H9 (cell line): ENCODE results near the gene LINC01488. TPM values are rescaled to one million over a fixed set of nuclear protein-coding genes. Genes with fewer than 3 reads are reported as not detected.

Experiments
- DNase-seq: peaks from one replicate; pipeline ENCODE4 v3.0.0-alpha.2; 2017
- H2AFZ ChIP-seq: one replicate; pipeline ENCODE4 v1.6.1; 2013; ENCODE audit warnings: mild to moderate bottlenecking, low read length, control low read depth, moderate library complexity
- H2AK5ac ChIP-seq: 2 replicates; pipeline ENCODE4 v1.6.1; 2013; ENCODE audit warnings: low read length, control low read depth, mixed read lengths; ENCODE audit not compliant: insufficient read length
- H2BK120ac ChIP-seq: one replicate; pipeline ENCODE4 v1.6.1; 2013; ENCODE audit warnings: low read depth, mild to moderate bottlenecking, low read length, control low read depth, inconsistent platforms; ENCODE audit not compliant: poor library complexity, severe bottlenecking
- H2BK12ac ChIP-seq: 2 replicates; pipeline ENCODE4 v1.6.1; 2013; ENCODE audit warnings: low read length, control low read depth, mixed read lengths, low read depth; ENCODE audit not compliant: insufficient read length
- H2BK15ac ChIP-seq: 2 replicates; pipeline ENCODE4 v1.6.1; 2013; ENCODE audit warnings: low read depth, low read length, control low read depth
- H2BK20ac ChIP-seq: one replicate; pipeline ENCODE4 v1.6.1; 2013; ENCODE audit warnings: low read depth, mild to moderate bottlenecking, low read length, control low read depth, inconsistent platforms; ENCODE audit not compliant: poor library complexity, severe bottlenecking
- H2BK5ac ChIP-seq: 2 replicates; pipeline ENCODE4 v1.6.1; 2013; ENCODE audit warnings: low read length, control low read depth, mixed read lengths; ENCODE audit not compliant: insufficient read length
- H3K14ac ChIP-seq: 2 replicates; pipeline ENCODE4 v1.6.1; 2013; ENCODE audit warnings: low read length, control low read depth; ENCODE audit not compliant: insufficient read depth
- H3K18ac ChIP-seq: 2 replicates; pipeline ENCODE4 v1.6.1; 2013; ENCODE audit warnings: low read depth, mild to moderate bottlenecking, mixed read lengths, low read length, control low read depth; ENCODE audit not compliant: insufficient read length
- H3K23ac ChIP-seq: 2 replicates; pipeline ENCODE4 v1.6.1; 2013; ENCODE audit warnings: low read length, control low read depth, mixed read lengths, low read depth; ENCODE audit not compliant: insufficient read length
- H3K23me2 ChIP-seq: 2 replicates; pipeline ENCODE4 v1.6.1; 2013; ENCODE audit warnings: low read depth, mild to moderate bottlenecking, mixed read lengths, low read length, control low read depth; ENCODE audit not compliant: insufficient read length, poor library complexity, severe bottlenecking
- H3K27ac ChIP-seq: 2 replicates; pipeline ENCODE4 v1.5.1; 2013; ENCODE audit warnings: low read length, control low read depth, mixed read lengths, low read depth; ENCODE audit not compliant: insufficient read length
- H3K27me3 ChIP-seq: 2 replicates; pipeline ENCODE4 v1.6.1; 2013; ENCODE audit warnings: low read length, control low read depth, inconsistent platforms; ENCODE audit not compliant: insufficient read depth
- H3K4ac ChIP-seq: 2 replicates; pipeline ENCODE4 v1.6.1; 2013; ENCODE audit warnings: low read depth, mild to moderate bottlenecking, control low read depth, inconsistent platforms, low read length, moderate library complexity
- H3K4me1 ChIP-seq: 2 replicates; pipeline ENCODE4 v1.6.1; 2013; ENCODE audit warnings: low read length, control low read depth, inconsistent platforms; ENCODE audit not compliant: insufficient read depth
- H3K4me2 ChIP-seq: 2 replicates; pipeline ENCODE4 v1.6.1; 2013; ENCODE audit warnings: low read length, control low read depth, mixed read lengths; ENCODE audit not compliant: insufficient read length, insufficient read depth
- H3K56ac ChIP-seq: 2 replicates; pipeline ENCODE4 v1.6.1; 2013; ENCODE audit warnings: low read depth, mild to moderate bottlenecking, mixed read lengths, low read length, control low read depth; ENCODE audit not compliant: insufficient read length
- H3K79me1 ChIP-seq: 2 replicates; pipeline ENCODE4 v1.6.1; 2013; ENCODE audit warnings: low read depth, mild to moderate bottlenecking, moderate library complexity, low read length, control low read depth, inconsistent platforms; ENCODE audit not compliant: insufficient read depth, poor library complexity, severe bottlenecking
- H3K79me2 ChIP-seq: 2 replicates; pipeline ENCODE4 v1.6.1; 2013; ENCODE audit warnings: low read length, control low read depth, inconsistent platforms; ENCODE audit not compliant: insufficient read depth
- H3K9ac ChIP-seq: 2 replicates; pipeline ENCODE4 v1.6.1; 2013; ENCODE audit warnings: low read length, control low read depth, mixed read lengths; ENCODE audit not compliant: insufficient read length; ENCODE audit errors: extremely low read depth
- H3K9me3 ChIP-seq: one replicate; pipeline ENCODE4 v1.6.1; 2013; ENCODE audit warnings: low read depth, low read length, inconsistent platforms; ENCODE audit not compliant: control insufficient read depth
- H3T11ph ChIP-seq: one replicate; pipeline ENCODE4 v1.6.1; 2013; ENCODE audit warnings: mild to moderate bottlenecking, low read length, control low read depth, inconsistent platforms
- H4K20me1 ChIP-seq: one replicate; pipeline ENCODE4 v1.6.1; 2013; ENCODE audit not compliant: control insufficient read depth, insufficient read length, insufficient read depth
- H4K5ac ChIP-seq: 2 replicates; pipeline ENCODE4 v1.6.1; 2013; ENCODE audit warnings: low read depth, mild to moderate bottlenecking, mixed read lengths, low read length, control low read depth; ENCODE audit not compliant: insufficient read length
- H4K8ac ChIP-seq: replicated peaks from 2 replicates; pipeline ENCODE4 v1.6.1; 2013; ENCODE audit warnings: low read length, control low read depth, mixed read lengths, low read depth; ENCODE audit not compliant: insufficient read length
- H4K91ac ChIP-seq: 2 replicates; pipeline ENCODE4 v1.6.1; 2013; ENCODE audit warnings: low read depth, mild to moderate bottlenecking, moderate library complexity, mixed read lengths, low read length, control low read depth; ENCODE audit not compliant: insufficient read length
- H3K27ac Mint-ChIP-seq, 3 experiments: 2 replicates in 2 of 3; 3 replicates in 1 of 3; pipeline ENCODE4 v1.8.0; 2020 to 2021; ENCODE audit warnings: mixed read lengths in 3 of 3, mild to moderate bottlenecking in 1 of 3, moderate library complexity in 1 of 3
- H3K27me3 Mint-ChIP-seq: 2 replicates; pipeline ENCODE4 v1.8.0; 2021; ENCODE audit warnings: low read depth, mild to moderate bottlenecking, moderate library complexity, mixed read lengths
- H3K36me3 Mint-ChIP-seq, 3 experiments: 2 replicates in 2 of 3; 3 replicates in 1 of 3; pipeline ENCODE4 v1.8.0; 2020 to 2021; ENCODE audit warnings: low read depth in 3 of 3, mixed read lengths in 3 of 3; ENCODE audit not compliant: insufficient read depth in 1 of 3
- H3K4me1 Mint-ChIP-seq, 2 experiments: 2 replicates each; pipeline ENCODE4 v1.8.0; 2020; ENCODE audit warnings: mixed read lengths in 2 of 2
- H3K4me3 Mint-ChIP-seq, 2 experiments: 2 replicates in 1 of 2; 3 replicates in 1 of 2; pipeline ENCODE4 v1.8.0; 2020 to 2021; ENCODE audit warnings: mild to moderate bottlenecking in 2 of 2, mixed read lengths in 2 of 2, moderate library complexity in 1 of 2
- H3K9me3 Mint-ChIP-seq, 2 experiments: 2 replicates in 1 of 2; 3 replicates in 1 of 2; pipeline ENCODE4 v1.8.0; 2020; ENCODE audit warnings: mild to moderate bottlenecking in 2 of 2, mixed read lengths in 2 of 2, moderate library complexity in 1 of 2
- CTCF ChIP-seq: fragments of 200-600 bp; sonication (generic); conservative IDR thresholded peaks from 3 replicates; pipeline ENCODE4 v1.8.0; 2021; ENCODE audit warnings: antibody characterized with exemption, mild to moderate bottlenecking
- WGBS: extraction: QIAGEN DNeasy Blood & Tissue Kit; methylation state at CpG from one replicate; pipeline ENCODE4 v1.1.7; 2013; ENCODE audit warnings: missing lambda C conversion rate, low lambda C conversion rate, mixed read lengths; ENCODE audit not compliant: insufficient read length; ENCODE audit errors: extremely low coverage; 5-methylcytosine and 5-hydroxymethylcytosine counted together
- total RNA-seq: library from RNA; stranded (reverse); gene quantifications from 2 replicates; pipeline ENCODE4 v1.2.1, GENCODE V29; 2021

The LINC01488 gene
- total RNA-seq, 1 experiment from 2014 or later: not detected

- Histone ChIP-seq H3K23me2 (no peaks in the 10 kb centered on the region), H3K4me1 (no peaks in the 10 kb centered on the region; the same call in 1 of the 2 replicates), H3K79me2 (no peaks in the 10 kb centered on the region), H2BK120ac (no peak overlapping the region), H2AK5ac (no peak overlapping the region), H2BK15ac (no peak overlapping the region), H3K23ac (no peak overlapping the region), H2AFZ (no peak overlapping the region), H3K27ac (no peak overlapping the region), H2BK12ac (no peak overlapping the region), H3K4me2 (no peak overlapping the region), H4K20me1 (no peaks in the 10 kb centered on the region), H3K18ac (no peak overlapping the region), H4K8ac (no peak overlapping the region), H2BK20ac (no peak overlapping the region), H3T11ph (no peak overlapping the region), H3K9me3 (no peaks in the 10 kb centered on the region), H3K27me3 (no peaks in the 10 kb centered on the region), H3K4ac (no peak overlapping the region), H4K91ac (no peak overlapping the region), H3K79me1 (no peaks in the 10 kb centered on the region), H4K5ac (no peak overlapping the region), H2BK5ac (no peak overlapping the region), H3K9ac (no peak overlapping the region), H3K14ac (peak overlapping the region; percentile 36; the same call in 1 of the 2 replicates), H3K56ac (no peak overlapping the region)
- no peaks in the 10 kb centered on the region; a peak in 1 of 5 replicates for H3K9me3 Mint-ChIP-seq
- WGBS: no CpG with 5 or more reads among the region's 14 CpGs
- H3K36me3 Mint-ChIP-seq: no peaks in the 10 kb centered on the region
- H3K27ac Mint-ChIP-seq: no peak overlapping the region
- no peak for DNase-seq
- H3K4me3 Mint-ChIP-seq: no peak overlapping the region
- peaks cover 4% of the 10 kb centered on the region; the same call in 1 of the 2 replicates for H3K27me3 Mint-ChIP-seq
- TF ChIP-seq CTCF: no peak
- H3K4me1 Mint-ChIP-seq: peaks cover 35 to 38% of the 10 kb centered on the region in 2 experiments
These were observed 49.3 kb upstream of the LINC01488 start for GRCh38 chr11:69431893-69432738.
